GM21381 (cell line): ENCODE data around the gene SEC22C.
"Not testable (repeated sequence)": the region's sequence is repeated elsewhere in the genome, so short reads cannot be mapped to it uniquely, and the experiment has no call there.

Experiments
- ATAC-seq: cut with Tn5 transposase; IDR thresholded peaks from one replicate; pipeline ENCODE4 v1.9.1; 2021; ENCODE audit warnings: mild to moderate bottlenecking, moderate library complexity; ENCODE audit not compliant: unreplicated experiment

SEC22C gene, protein sequence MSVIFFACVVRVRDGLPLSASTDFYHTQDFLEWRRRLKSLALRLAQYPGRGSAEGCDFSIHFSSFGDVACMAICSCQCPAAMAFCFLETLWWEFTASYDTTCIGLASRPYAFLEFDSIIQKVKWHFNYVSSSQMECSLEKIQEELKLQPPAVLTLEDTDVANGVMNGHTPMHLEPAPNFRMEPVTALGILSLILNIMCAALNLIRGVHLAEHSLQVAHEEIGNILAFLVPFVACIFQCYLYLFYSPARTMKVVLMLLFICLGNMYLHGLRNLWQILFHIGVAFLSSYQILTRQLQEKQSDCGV

DNA sequence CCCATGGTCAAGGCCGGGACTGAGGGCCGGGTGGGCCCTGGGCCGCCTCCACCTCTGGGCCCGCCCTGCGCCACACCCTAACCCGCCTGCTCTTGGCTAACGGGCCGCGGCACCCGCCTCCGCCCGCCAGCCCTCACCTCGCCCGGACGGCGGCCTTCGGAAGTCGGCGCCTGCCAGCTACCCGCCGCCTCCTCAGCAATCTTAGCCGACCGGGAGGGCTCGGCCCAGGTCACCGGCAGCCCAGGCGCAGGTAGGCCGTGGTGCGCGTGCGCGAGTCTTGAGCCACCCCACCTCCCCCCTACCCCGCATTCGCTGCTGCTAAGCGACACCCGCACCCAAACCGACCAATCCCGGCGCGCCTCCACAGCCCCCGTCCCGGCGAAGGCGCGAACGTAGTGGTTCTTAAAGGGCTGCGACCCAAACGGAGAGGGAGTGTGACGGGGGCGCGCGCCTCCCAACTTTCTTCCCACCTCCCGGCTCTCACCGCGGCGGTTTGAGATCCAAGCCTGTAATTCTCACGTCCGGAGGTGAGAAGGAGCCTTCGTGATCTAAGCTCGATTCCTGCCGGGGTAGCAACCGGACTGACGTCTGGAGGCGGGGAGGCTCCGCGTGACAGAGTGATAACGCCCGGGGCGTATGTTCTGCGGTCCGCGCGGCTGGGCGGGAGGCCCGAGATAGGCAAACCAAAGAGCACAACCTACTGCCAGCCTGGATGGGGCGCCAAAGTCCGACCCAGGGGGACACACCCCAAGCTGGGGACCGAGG lies at the start of gene SEC22C:
SEC22C (minus strand) TSS at position 259 of the 765 bp plus-strand sequence. CDS start 12,921 bp downstream, outside the sequence.
- ATAC-seq = peak; percentile 90

DNA sequence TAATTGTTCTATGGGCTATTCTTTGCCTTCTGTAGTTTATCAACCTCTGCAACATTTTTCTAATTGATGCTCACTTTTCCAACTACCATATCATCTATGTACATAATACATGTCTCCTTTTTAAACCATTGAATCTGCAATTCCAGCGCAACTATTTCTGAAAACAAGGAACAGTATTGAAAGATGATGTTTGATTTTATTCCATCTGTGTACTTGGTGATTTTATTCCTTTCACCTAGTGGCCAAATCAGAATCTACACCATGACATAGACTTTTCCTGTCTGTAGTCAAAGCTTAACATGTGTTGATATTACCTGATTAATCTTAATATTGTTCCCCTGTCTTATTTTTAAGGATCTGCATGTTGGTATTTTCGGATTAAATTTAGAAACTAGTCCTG lies 31.7 kb upstream of the SEC22C start:
- ATAC-seq = no peak

DNA sequence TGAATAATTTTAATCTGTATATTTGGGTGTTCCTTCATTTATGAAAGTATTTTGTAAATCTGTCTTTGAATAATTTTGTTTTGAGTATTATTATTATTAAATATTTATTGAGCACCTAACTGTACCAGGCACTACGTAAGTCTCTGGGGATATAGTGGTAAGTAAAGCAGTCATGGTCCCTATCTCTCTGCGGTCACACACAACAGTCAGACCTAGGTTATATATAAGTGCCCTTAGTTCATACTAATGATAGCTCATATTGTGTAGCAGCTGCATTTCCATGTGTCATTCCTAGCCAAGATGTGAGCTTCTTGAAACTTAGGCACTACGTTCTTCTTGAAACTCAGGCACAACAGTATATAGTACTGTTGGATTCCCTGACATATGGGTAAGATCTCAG lies 31.2 kb upstream of the SEC22C start:
- ATAC-seq = peak; percentile 68

DNA sequence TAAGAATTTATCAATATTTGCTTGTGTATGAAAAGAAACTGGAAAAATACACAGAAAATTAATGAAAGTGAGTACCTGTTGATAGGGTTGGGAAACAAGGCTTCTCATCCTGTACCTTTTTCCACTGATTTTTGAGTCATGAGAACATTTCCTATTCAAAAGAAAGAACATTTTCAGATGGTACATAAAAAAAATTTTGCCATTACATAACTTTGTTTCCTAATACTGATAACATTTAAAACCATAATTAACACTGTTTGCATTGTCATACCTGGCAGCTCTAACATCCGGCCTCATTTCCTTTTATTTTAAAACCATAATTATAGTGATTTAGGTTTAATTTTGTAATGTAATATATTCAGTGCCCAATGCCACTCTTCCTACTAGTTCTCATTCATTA lies 30.4 kb upstream of the SEC22C start:
- no peak for ATAC-seq

DNA sequence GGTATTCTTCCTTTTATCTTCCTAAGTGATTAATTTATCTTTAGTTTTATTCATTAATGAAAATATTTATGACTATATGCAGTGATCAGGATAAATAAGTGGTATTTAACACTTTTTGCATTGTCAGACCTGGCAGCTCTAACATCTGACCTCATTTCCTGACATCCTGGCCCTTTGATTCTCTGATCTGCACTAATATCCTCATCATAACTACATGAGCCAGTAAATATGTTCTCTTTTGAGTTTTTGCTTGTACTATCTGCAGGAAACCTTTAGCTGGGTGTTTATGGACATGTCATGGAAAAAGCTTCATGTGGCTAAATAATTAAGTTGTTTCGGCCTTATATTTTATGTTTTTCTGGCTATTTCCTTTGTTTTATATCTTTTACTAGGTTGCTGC lies 29.2 kb upstream of the SEC22C start:
- ATAC-seq = no peak

DNA sequence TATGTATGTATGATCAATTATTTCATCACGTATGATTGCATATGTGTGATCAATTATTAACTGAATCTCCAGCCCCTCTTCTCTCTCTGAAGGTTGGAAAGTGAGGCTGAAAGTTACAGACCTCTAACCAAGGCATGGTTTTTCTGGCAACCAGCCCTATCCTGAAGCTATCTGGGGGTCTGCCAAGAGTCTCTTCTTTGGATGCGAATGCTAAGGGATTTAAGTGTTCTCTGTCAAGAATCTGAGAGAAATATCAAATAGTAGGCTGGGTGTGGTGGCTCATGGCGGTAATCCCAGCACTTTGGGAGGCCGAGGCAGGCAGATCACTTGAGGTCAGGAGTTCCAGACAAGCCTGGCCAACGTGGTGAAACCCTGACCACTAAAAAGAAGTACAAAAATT lies 26.8 kb upstream of the SEC22C start:
- no peak for ATAC-seq

DNA sequence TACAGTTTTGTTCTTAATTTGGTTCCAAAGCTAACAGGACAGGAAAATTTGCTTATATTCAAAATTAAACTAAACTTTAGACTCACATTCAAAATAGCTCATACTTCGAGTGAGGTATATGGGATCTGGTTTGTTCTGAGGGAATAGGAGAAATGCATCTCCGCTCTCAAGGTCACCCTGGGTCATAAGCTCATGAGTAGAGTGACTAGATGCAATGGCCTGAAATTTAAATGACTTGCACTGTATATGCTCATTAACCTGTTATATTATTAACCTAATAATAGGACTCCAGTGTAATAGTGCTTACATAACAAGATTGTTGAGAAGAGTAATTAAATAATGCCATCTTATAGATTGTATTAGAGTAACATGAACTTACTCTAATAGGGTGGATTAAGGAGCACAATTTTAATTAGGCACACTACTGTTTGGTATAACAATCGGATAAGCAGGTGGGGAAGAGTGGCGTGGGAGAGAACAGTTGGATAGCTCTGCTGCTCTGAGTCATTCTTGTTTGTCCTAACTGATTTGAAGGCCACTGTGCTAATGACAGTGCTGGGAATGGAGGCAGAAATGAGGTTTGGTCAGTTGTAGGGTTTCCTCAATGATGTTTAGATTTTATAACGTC lies 23.9 kb upstream of the SEC22C start:
- ATAC-seq = no peak

DNA sequence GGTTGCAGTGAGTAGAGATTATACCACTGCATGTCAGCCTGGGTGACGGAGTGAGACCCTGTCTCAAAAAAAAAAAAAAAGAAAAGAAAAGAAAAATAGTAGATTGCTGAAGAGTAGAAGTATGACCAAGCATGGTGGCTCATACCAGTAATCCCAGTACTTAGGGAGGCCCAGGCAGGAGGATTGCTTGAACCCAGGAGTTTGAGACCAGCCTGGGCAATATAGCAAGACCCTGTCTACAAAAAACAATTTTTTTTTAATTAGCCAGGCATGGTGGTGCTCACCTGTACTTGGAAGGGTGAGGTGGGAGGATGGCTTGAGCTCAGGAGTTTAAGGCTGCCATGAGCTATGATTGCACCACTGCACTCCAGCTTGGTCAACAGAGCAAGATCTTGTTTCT lies 21.2 kb upstream of the SEC22C start:
- no peak for ATAC-seq

DNA sequence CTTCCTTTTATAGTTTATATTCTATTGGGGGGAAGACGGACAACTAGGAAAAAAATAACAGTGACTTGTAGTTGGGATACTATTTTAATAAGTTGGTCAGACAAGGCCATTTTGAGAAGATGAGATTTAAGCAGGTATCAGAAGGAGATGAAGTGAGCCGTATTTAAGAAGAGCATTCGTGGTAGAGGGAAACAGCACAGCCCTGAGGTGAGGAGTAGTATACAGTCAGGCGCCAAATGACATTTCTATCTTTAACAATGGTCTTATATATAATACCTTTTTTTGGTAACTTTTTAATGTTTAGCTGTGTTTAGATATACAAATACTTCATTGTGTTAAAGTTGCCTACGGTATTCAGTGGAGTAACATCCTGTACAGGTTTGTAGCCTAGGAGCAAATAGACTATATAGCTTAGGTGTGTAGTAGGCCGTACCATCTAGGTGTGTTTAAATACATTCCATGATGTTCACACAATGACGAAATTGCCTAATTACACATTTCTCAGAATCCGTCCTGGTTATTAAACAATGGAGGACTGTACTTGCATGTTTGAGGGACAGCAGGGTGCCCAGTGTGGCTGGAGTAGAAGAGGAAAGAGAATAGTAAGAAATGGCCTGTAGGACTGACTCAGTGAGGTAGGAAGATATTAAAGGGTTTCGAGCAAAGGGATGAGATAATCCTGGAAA lies 20.3 kb upstream of the SEC22C start:
- ATAC-seq = no peak

DNA sequence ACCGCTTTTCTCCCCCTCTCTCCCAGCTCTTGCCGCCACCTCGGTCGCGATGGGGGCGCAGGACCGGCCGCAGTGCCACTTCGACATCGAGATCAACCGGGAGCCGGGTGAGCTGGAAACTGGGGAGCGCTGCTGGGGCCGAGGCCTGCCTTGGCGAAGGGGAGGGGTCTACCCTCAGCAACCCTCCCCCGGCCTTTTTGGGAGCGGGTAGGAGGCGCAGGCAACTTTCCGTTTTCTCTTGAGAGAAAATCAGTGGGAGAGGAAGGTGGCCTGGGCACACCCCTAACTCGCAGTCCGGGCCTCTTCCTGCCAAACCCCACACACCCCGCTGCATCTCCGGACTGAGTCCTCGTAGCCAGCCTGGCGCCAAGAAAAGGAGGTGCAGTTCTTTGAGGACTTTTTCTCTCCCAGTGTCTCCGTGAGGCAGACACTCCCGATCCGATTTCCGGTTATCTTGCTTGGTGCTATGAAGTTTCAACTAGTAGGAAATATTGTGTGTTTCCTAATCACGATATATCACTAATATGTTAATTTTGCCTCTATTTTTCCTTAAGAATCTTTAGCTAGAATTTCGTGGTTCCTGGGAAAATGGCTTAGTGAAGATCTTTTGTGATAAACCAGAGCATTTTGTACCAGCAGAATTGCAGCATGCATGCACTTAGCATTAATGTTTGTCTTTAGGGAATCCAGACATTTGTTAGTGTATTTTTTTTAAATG lies 19.4 kb upstream of the SEC22C start:
- ATAC-seq = peak; percentile 16

DNA sequence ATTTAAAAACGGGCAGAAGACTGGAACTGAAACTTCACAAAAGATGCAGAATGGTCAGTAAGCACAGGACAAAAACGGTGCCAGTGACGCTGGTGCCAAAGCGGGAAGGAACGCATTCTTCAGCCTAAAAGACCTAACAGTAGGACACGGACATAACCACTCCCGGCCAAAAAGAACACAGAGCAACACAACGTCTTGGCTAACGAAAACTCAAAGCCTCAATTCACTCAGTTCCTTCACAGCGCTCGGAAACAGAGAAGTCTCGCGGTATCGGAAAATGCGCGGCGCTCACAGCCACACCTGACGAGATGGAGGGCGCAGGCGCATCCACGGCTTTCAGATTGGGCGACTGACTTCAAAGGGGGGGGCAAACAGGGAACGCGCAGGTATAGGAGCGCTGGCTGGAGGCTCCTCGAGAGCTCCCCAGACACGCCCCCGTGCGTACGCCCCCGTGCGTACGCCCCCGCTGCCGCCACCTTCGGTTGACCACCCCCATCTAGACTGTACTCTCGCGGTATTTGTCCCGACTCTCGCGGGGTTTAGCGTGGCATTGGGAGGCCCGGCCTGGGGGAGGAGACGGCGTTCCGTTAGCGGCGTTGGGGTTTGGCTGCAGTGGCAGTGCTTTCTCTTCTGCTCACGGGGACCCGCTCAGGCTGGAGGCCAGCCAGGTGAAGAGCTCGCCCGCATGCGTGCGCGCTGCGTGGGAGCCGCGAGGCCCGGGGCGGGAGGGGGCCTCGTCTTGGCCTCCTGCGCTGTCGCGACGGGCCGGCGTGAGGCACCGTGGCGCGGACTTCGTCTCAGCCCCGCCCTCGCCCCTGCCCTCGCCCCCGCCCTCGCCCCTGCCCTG lies 18.6 kb upstream of the SEC22C start, which contains the start of gene NKTR:
NKTR (plus strand) TSS at position 576 of the 847 bp plus-strand sequence. CDS start 321 bp downstream, outside the sequence.
- ATAC-seq = peak; percentile 85

DNA sequence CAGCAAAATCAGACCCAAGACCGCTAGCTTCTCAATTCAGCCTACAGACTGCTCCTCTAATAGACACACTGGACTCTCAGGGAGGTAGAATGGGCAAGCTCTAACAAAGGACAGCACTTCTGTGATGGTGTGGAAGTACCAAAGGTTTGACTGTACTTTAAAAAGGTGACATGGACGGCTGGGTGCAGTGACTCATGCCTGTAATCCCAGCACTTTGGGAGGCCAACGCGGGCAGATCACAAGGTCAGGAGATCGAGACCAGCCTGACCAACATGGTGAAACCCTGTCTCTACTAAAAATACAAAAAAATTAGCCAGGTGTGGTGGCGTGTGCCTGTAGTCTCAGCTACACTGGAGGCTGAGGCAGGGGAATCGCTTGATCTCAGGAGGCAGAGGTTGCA lies 15.3 kb upstream of the SEC22C start:
- not testable (repeated sequence) for ATAC-seq

DNA sequence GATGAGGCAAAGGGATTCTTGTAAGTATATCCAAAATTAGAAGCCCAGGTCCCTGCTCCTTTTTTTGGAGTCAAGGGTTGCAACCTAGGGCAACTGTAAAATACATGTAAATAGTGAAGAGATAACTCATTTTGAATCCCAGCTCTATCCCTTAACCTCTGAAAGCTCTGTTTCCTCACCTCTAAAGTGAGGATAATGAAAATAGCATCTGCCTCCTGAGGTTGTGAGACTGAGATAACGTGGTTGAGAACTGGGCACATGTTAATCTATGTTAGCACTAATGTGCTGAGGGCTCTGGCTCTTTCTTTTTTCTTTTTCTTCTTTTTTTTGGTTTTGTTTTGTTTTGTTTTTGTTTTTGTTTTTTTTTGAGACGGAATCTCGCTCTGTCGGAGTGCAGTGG lies 13.9 kb upstream of the SEC22C start:
- ATAC-seq = no peak

DNA sequence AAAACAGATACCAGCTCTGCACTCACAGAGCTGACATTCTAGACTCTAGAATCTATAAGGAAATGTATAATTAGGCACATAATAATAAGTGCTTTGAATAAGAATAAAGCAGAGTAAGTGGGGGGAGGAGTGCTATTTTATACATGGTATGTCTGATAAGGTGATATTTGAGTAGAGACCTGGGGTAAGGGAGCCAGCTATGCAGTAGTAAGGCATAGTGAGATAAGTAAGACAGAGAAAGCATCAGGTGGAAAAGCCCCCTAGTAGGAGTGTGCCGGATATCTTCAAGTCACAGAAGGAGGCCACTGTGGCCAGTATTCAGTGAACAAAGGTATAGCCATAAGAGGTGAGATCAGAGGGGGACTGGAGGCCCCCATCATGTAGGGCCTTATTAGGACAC lies 11.9 kb upstream of the SEC22C start:
- ATAC-seq = no peak

DNA sequence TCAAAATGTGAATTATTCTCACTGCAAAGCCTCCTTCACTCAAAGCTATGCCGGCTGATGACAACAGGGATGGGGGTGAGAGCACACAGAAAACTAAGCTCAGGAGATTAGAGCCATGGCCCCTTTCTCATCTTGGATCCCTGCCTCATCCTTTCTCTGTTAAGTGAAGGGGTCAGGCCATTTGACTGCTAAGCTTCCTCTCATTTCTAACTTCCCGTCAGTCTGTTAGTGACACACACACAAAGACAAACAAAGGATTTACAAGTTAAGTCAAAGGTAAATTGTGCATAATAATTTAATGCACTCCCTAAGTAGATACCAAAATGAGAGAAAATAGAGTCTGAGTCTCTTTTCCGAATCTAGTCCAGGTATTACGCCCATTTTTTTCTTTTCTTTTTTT lies 10.0 kb upstream of the SEC22C start:
- no peak for ATAC-seq

DNA sequence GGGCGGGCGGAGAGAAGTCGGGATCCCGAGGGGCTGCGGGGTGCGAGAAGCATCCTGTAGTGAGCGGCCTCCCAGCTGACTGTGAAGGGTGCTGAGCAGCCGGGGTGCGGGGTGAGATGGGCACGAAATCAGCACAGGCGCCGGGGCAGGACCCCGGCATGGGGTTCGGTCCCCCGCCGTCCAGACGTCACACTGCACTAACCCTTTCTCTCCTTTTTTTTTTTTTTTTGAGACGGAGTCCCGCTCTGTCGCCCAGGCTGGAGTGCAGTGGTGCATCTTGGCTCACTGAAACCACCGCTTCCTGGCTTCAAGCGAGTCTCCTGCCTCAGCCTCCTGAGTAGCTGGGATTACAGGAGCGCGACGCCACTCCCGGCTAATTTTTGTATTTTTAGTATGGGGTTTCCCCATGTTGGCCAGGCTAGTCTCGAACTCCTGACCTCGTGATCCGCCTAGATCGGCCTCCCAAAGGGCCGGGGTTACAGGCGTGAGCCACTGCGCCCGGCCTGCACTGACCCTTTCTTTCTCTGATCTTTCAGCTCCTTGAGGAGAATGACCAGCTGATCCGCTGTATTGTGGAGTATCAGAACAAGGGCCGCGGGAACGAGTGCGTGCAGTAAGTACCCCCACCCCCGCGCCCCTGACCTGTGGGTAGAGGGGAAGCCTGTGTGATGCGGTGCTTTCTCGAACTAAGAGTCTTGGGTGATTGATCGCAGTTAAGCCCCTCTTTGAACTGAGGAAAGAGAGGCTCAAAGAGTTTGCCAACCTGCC lies 9.4 kb upstream of the SEC22C start:
- ATAC-seq = no peak

DNA sequence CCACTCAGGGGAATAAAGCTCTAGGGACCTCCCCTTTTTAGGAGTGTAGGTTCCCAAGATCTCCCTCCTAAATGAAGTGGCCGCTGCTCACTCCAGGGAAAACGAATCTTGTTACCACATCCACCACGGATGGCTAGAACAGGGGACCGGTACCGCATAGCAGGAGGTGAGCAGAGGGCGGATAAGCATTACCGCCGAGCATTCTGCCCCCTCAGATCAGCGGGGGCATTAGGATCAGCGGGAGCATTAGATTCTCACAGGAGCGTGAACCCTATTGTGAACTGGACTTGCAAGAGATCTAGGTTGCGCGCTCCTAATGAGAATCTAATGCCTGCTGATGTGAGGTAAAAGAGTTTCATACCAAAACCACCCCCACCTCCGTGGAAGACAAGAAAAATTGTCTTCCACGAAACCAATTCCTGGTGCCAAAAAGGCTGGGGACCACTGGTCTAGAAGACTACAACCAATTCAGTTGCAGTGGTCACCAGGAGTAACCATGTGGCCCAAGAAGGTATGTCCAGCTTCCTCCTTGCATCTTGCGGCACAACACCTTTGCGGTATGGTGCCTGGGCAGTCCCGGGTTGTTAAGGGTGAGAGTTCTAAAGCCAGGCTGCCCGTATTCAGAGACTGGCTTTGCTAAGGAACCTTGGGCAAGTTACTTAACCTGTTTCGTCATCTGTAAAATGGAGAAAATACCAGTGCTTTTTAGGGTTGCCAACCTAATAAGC lies 7.8 kb upstream of the SEC22C start:
- ATAC-seq = no peak

DNA sequence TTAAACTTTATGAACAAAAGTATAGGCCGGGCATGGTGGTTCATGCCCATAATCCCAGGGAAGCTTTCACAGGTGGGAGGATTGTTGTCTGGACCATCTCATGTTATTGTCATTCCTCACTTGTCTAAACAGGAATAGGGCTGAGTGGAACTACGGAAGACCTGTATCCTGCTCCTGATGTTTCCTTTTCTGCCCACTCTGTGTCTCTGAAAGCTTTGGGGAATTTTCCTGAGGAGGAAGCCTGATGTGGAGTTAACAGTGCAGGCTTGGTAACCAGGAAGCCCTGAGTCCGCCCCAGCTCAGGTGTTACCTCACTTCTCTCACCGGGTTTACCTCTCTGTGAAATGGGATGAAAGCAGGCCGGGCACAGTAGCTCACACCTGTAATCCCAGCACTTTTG lies 6.9 kb upstream of the SEC22C start:
- no peak for ATAC-seq
